Bronchial epithelial cell (primary cell): Measurements from ENCODE around the gene NAT9. TPM values are rescaled to one million over a fixed set of nuclear protein-coding genes. Genes with fewer than 3 reads are reported as not detected.
A peak's percentile ranks its signal among the peaks of the same experiment; 100 is the strongest.

Experiments used
- DNase-seq: peaks from one replicate; pipeline ENCODE4 v3.0.0-alpha.2; 2010; ENCODE audit warnings: low read depth
- FAIRE-seq: peaks from 2 replicates; lab custom pipeline; 2011; peaks lifted over from hg19 to GRCh38; lab: Jason Lieb, UNC
- H3K27me3 ChIP-seq: 2 replicates; pipeline ENCODE4 v1.5.1; 2011; ENCODE audit warnings: low read length; ENCODE audit not compliant: control insufficient read depth, insufficient read depth
- H3K36me3 ChIP-seq: 2 replicates; pipeline ENCODE4 v1.5.1; 2011; ENCODE audit warnings: low read length; ENCODE audit not compliant: control insufficient read depth, insufficient read depth
- H3K4me3 ChIP-seq: 2 replicates; pipeline ENCODE4 v1.5.1; 2011; ENCODE audit warnings: mild to moderate bottlenecking, low read depth, low read length, control low read depth
- CTCF ChIP-seq: IDR thresholded peaks from 2 replicates; pipeline ENCODE4 v1.5.1; 2011; ENCODE audit warnings: mild to moderate bottlenecking, moderate library complexity, low read length, control low read depth, inconsistent platforms; ENCODE audit not compliant: insufficient read depth, severe bottlenecking
- total RNA-seq: library from RNA; depleted of rRNA; stranded (reverse); fragments of >200 nt; gene quantifications from 2 replicates; pipeline ENCODE4 v1.2.1, GENCODE V29; 2014

The NAT9 gene
- total RNA-seq, 1 donor from 2014 or later: 64.5 TPM

- Histone ChIP-seq H3K27me3 (no peaks in the 10 kb centered on the region), H3K4me3 (no peak overlapping the region), H3K36me3 (peaks cover 8% of the 10 kb centered on the region)
- DNase-seq (no peak), FAIRE-seq (peak; percentile 23)
- no peak for TF ChIP-seq CTCF
Measured at GRCh38 chr17:74761419-74761818, 14.7 kb downstream of the NAT9 start.

- H3K36me3 ChIP-seq: peaks cover 5% of the 10 kb centered on the region
- DNase-seq (peak; percentile 80), FAIRE-seq (no peak)
- no peak for TF ChIP-seq CTCF
- no peak overlapping the region for H3K4me3 ChIP-seq
- no peaks in the 10 kb centered on the region for H3K27me3 ChIP-seq
Measured at GRCh38 chr17:74760404-74761105, 15.6 kb downstream of the NAT9 start.

- FAIRE-seq (no peak), DNase-seq (peak; percentile 67)
- peaks cover 8% of the 10 kb centered on the region for H3K36me3 ChIP-seq
- no peak for TF ChIP-seq CTCF
- no peaks in the 10 kb centered on the region for H3K27me3 ChIP-seq
- H3K4me3 ChIP-seq: no peak overlapping the region
Measured at GRCh38 chr17:74759941-74760340, 16.2 kb downstream of the NAT9 start.

GRCh38 chr17:74759243-74759801, 16.8 kb downstream of the NAT9 start:
- no peak overlapping the region for H3K4me3 ChIP-seq
- peak; percentile 43 for FAIRE-seq

GRCh38 chr17:74758848-74759168, 17.3 kb downstream of the NAT9 start:
- TF ChIP-seq CTCF: peak; percentile 10
- H3K4me3 ChIP-seq: no peak overlapping the region
- DNase-seq: peak; percentile 55
- no peaks in the 10 kb centered on the region for H3K27me3 ChIP-seq
- FAIRE-seq: no peak
- H3K36me3 ChIP-seq: peaks cover 6% of the 10 kb centered on the region

More at GRCh38 chr17:74759243-74759801, 16.8 kb downstream of the NAT9 start:
- TF ChIP-seq CTCF: peak; percentile 5
- Histone ChIP-seq H3K36me3 (peaks cover 6% of the 10 kb centered on the region), H3K27me3 (no peaks in the 10 kb centered on the region)
- DNase-seq: no peak
